DND-41 (cell line): ENCODE data around the gene INSIG2.

Experiments
- ATAC-seq: fragments of 200-7000 bp; cut with Tn5 transposase; 3 replicates; pipeline ENCODE4 v1.9.1; 2021; ENCODE audit warnings: low read depth; ENCODE audit not compliant: insufficient read depth
- DNase-seq: peaks from one replicate; pipeline ENCODE4 v3.0.0-alpha.2; 2020
- H2AFZ ChIP-seq: 2 replicates; pipeline ENCODE4 v1.6.0; 2012; ENCODE audit warnings: low read depth, low read length
- H3K27ac ChIP-seq: 2 replicates; pipeline ENCODE4 v1.5.1; 2012; ENCODE audit warnings: low read length, inconsistent platforms
- H3K27me3 ChIP-seq: fragments of 200-600 bp; sonication (generic); 2 replicates; pipeline ENCODE4 v1.6.0; 2012; ENCODE audit warnings: low read length, mild to moderate bottlenecking, inconsistent platforms; ENCODE audit not compliant: insufficient read depth, poor library complexity
- H3K36me3 ChIP-seq: 2 replicates; pipeline ENCODE4 v1.5.1; 2012; ENCODE audit warnings: low read length, inconsistent platforms; ENCODE audit not compliant: insufficient read depth
- H3K4me1 ChIP-seq: 2 replicates; pipeline ENCODE4 v1.5.1; 2012; ENCODE audit warnings: mild to moderate bottlenecking, low read length; ENCODE audit not compliant: insufficient read depth
- H3K4me2 ChIP-seq: 2 replicates; pipeline ENCODE4 v1.6.0; 2012; ENCODE audit warnings: mild to moderate bottlenecking, moderate library complexity, low read length, inconsistent platforms; ENCODE audit not compliant: insufficient read depth
- H3K4me3 ChIP-seq, 2 experiments: fragments of 200-600 bp in 1 of 2; shearing (Covaris generic) in 1 of 2; 2 replicates each; pipeline ENCODE4 v1.5.1; 2012 to 2016; ENCODE audit warnings: inconsistent platforms in 2 of 2, low read length in 2 of 2, mild to moderate bottlenecking in 2 of 2, low read depth in 1 of 2, moderate library complexity in 1 of 2
- H3K79me2 ChIP-seq: 2 replicates; pipeline ENCODE4 v1.6.0; 2012; ENCODE audit warnings: low read length, inconsistent platforms; ENCODE audit not compliant: insufficient read depth
- H3K9ac ChIP-seq: 2 replicates; pipeline ENCODE4 v1.6.0; 2012; ENCODE audit warnings: low read depth, mild to moderate bottlenecking, inconsistent platforms, low read length, moderate library complexity
- H3K9me3 ChIP-seq: 2 replicates; pipeline ENCODE4 v1.5.1; 2012; ENCODE audit warnings: low read length, moderate library complexity, mild to moderate bottlenecking, inconsistent platforms; ENCODE audit not compliant: insufficient read depth, severe bottlenecking
- H4K20me1 ChIP-seq: 2 replicates; pipeline ENCODE4 v1.6.0; 2012; ENCODE audit warnings: low read length; ENCODE audit not compliant: insufficient read depth
- EZH2 ChIP-seq: IDR thresholded peaks from 3 replicates; pipeline ENCODE4 v1.6.1; 2012; ENCODE audit warnings: borderline replicate concordance, low read depth, mild to moderate bottlenecking, moderate library complexity, low read length, inconsistent platforms; ENCODE audit not compliant: severe bottlenecking
- TF ChIP-seq, protein P1 (sequence below): IDR thresholded peaks from 2 replicates; pipeline ENCODE4 v1.5.1; 2012; ENCODE audit warnings: borderline replicate concordance, low read length, moderate library complexity, mild to moderate bottlenecking; ENCODE audit not compliant: poor library complexity, severe bottlenecking; ENCODE audit errors: extremely low read depth

INSIG2 gene

DNA sequence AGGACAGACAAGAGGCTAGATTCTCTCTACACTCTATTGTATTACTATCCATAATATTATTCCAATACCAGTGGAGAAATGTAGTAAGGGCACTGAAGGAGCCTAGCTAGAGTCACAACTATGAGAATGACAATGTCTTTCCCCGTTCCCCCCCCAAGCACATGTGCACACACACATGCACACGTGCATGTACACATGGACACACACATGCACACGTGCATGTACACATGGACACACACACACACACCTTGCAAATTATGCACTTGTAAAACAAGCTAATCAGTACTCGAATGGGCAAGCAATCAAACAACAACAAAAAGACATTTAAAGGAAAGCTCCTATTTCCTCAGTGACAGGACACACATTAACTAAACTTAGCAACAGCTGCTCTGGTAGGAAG is 65.2 kb downstream of the INSIG2 start:
- no peak overlapping the region for H3K9ac ChIP-seq
- no peak overlapping the region for H2AFZ ChIP-seq
- no peak for ATAC-seq
- H3K36me3 ChIP-seq: no peaks in the 10 kb centered on the region
- no peaks in the 10 kb centered on the region for H3K4me1 ChIP-seq
- no peaks in the 10 kb centered on the region for H3K27me3 ChIP-seq
- H3K79me2 ChIP-seq: no peaks in the 10 kb centered on the region
- TF ChIP-seq, protein P1, sequence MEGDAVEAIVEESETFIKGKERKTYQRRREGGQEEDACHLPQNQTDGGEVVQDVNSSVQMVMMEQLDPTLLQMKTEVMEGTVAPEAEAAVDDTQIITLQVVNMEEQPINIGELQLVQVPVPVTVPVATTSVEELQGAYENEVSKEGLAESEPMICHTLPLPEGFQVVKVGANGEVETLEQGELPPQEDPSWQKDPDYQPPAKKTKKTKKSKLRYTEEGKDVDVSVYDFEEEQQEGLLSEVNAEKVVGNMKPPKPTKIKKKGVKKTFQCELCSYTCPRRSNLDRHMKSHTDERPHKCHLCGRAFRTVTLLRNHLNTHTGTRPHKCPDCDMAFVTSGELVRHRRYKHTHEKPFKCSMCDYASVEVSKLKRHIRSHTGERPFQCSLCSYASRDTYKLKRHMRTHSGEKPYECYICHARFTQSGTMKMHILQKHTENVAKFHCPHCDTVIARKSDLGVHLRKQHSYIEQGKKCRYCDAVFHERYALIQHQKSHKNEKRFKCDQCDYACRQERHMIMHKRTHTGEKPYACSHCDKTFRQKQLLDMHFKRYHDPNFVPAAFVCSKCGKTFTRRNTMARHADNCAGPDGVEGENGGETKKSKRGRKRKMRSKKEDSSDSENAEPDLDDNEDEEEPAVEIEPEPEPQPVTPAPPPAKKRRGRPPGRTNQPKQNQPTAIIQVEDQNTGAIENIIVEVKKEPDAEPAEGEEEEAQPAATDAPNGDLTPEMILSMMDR: no peak
- no peak for TF ChIP-seq EZH2
- H3K4me3 ChIP-seq: no peak overlapping the region
- H3K4me2 ChIP-seq: no peak overlapping the region
- DNase-seq: no peak
- H4K20me1 ChIP-seq: no peaks in the 10 kb centered on the region
- H3K9me3 ChIP-seq: no peaks in the 10 kb centered on the region
- H3K27ac ChIP-seq: no peak overlapping the region

DNA sequence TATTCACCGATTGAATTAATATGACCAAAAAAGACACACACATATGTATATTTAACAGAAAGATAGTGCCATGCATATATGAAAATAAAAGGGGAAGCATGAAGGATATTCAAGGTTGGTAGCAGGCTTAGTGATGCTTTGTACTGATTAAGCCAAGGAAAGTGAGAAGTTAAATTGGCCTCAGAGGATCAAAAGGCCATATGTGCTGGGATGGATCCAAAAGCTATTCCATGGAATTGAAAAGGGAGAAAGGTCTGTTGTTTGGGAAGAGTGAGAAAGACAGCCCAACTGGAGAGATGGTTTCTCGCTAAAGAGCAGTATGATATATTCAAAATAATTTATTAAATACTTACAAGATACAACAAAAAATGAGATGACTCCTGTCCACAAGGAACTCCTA is 65.9 kb downstream of the INSIG2 start:
- Histone ChIP-seq H3K27ac (no peak overlapping the region), H3K4me3 (no peak overlapping the region), H3K27me3 (no peaks in the 10 kb centered on the region), H3K79me2 (no peaks in the 10 kb centered on the region), H3K9ac (no peak overlapping the region), H3K36me3 (no peaks in the 10 kb centered on the region), H2AFZ (no peak overlapping the region), H4K20me1 (no peaks in the 10 kb centered on the region), H3K4me2 (no peak overlapping the region), H3K9me3 (no peaks in the 10 kb centered on the region), H3K4me1 (no peaks in the 10 kb centered on the region)
- ATAC-seq (no peak), DNase-seq (no peak)
- TF ChIP-seq EZH2: no peak
- TF ChIP-seq, protein P1: no peak
